Tongue (tissue), 2 donors: ENCODE data around the gene IL21. TPM values are rescaled to one million over a fixed set of nuclear protein-coding genes. Genes with fewer than 3 reads are reported as not detected.
"Not testable (repeated sequence)": the region's sequence is repeated elsewhere in the genome, so short reads cannot be mapped to it uniquely, and the experiment has no call there.

Source experiments
- DNase-seq: peaks from one replicate; pipeline ENCODE4 v3.0.0-alpha.2; 2015
- total RNA-seq: library from RNA; depleted of rRNA; stranded (reverse); fragments of >200 nt; gene quantifications from one replicate; pipeline ENCODE4 v1.2.3, GENCODE V29; 2014

The IL21 gene
- total RNA-seq, 1 donor from 2014 or later, result not detected

DNA sequence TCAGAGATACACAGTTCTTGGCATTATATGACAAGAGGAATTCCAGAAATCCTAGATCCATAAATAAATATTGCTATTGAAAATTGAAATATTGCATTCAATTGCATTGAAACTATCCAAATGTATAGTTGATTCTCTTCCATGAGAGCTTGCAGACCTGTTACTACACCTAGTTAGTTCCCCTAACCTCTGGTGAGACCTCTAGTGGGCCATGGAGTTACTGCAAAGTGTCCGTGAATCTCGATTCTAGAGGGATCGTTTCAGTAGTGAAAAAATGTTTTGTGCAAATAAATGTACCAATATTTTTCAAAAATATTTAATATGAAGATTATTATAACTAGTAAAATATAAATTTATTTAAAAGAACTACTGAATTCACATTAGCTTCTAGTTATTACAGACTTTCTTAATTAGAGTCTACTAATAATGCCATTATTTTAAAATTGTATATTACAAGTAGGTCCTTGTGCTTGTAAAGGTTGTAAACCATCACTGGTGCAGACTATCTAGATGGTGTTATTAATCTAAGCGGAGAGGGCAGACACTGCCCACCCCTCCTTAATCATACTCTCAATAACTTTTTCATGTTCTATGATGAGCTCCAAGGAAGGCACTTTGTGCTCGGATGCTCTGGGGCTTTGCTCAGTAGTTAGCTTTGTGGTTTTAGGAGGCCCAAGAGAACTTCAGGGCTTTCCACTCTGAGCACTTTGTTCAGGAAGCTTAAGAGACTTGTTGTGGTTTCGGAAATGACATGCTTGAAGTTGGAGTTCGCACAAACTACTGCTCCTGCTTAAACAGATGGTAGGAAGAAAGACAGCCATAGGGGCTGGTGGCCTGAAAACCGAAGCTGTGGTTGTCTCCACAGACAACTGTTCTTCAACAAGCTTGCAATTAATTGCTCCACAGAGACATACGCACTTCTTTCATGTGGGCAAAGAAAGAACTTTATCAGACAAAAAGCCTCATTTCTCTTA is 42.8 kb downstream of the IL21 start:
- peak; percentile 49 for DNase-seq

DNA sequence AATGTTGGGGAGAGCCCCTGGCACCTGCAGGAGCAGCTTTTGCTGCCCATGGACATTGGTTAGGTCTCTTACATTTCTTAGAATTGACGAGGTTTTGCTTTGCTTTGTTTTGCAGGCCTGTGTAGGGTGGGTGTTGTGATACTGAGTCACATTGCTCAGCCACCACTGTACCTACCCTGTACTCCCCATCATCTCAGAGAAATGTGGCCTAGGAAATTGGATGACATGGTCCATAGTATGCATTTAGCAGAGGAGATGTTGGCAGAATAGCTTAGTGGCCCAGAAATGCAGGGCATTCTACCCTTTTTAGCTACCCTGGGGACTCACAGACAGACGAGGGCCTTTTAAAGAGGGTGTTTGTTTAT is 43.7 kb downstream of the IL21 start:
- no peak for DNase-seq

DNA sequence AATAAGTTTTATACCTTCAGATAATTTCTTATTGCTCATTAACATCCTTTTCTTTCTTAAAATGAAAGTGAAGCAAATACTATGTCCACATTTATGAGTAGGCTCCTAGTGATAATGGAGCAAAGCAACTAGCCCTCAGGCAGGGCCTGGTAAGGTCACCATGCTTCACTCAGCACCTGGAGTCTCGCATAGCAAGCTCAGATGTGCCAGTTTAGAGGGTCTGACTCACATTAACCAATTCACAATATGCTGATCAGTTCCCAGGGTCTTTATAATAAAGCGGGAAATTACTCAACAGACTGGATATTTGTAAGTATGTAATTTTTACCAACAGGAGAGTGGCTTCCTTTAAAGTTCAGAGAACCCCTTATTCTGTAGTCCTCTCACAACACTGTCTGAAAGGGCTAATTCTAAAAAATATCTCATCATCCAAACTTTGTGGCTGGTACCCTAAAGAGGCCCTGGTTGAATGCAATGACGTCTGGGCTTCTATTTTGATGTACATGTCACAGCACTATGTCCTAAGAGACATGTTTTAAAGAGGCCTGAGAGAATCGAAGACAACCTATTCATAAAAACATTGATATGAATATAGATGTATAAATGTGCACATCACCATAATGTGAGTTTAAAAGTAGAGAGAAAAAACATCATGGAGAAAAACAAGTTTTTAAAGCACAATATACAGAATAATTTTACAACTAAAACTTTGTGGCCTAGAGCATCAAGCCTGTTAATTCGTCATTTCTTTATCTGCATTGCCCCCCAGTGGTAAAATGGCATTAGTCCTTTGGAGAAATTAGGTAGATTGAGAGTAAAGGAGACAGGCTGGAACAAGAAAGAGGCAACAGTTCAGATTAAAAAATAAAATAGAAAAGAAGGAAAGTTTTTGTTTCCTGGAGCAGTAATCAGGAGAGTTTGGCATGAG is 44.3 kb downstream of the IL21 start:
- DNase-seq, result peak; percentile 75

DNA sequence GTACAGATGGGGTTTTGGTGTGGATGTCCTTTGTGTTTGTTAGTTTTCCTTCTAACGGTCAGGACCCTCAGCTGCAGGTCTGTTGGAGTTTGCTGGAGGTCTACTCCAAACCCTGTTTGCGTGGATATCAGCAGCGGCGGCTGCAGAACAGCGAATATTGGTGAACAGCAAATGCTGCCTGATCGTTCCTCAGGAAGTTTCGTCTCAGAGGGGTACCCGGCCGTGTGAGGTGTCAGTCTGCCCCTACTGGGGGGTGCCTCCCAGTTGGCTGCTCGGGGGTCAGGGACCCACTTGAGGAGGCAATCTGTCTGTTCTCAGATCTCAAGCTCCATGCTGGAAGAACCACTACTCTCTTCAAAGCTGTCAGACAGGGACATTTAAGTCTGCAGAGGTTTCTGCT is 46.5 kb downstream of the IL21 start:
- DNase-seq, result not testable (repeated sequence)

DNA sequence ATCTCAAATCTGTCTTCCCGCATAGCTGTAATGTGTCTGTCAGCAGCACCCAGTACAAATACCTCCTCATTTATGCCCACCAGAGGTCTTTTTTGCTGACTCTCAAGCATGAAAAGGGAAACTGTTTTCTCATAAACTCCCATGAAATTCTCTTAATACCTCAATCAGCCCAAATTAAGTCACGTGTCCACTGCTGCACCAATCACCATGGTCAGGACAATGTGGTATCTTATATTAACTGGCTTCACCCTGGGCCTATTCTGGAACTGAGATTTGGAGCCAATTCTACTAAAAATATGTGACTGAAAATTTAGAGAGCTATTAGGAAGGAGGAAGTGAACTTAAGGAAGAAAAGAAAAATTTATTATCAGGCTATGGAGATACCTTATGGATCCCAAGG is 58.4 kb downstream of the IL21 start:
- peak; percentile 43 for DNase-seq

Other genes with a start within 250 kb of the IL21 start
- gene ADAD1, start 242.1 kb downstream of the IL21 start, total RNA-seq, result not detected
- gene IL2, start 164.3 kb downstream of the IL21 start, total RNA-seq, result not detected
- 2.9 TPM for gene BBS12, start 111.6 kb upstream of the IL21 start, total RNA-seq
- gene FGF2, start 205.8 kb upstream of the IL21 start, total RNA-seq, result 19.2 TPM